HG03575 (cell line): Measurements from ENCODE around the gene CNTN5.

Experiments
- ATAC-seq: cut with Tn5 transposase; IDR thresholded peaks from one replicate; pipeline ENCODE4 v1.9.1; 2021; ENCODE audit not compliant: unreplicated experiment, insufficient number of reproducible peaks, low FRiP score; ENCODE audit errors: extremely low read depth

Gene CNTN5

GRCh38 chr11:99645934-99646333, 625.2 kb downstream of the CNTN5 start:
- no peak for ATAC-seq

- ATAC-seq = no peak
These were observed 649.4 kb downstream of the CNTN5 start for GRCh38 chr11:99670067-99670676.

DNA sequence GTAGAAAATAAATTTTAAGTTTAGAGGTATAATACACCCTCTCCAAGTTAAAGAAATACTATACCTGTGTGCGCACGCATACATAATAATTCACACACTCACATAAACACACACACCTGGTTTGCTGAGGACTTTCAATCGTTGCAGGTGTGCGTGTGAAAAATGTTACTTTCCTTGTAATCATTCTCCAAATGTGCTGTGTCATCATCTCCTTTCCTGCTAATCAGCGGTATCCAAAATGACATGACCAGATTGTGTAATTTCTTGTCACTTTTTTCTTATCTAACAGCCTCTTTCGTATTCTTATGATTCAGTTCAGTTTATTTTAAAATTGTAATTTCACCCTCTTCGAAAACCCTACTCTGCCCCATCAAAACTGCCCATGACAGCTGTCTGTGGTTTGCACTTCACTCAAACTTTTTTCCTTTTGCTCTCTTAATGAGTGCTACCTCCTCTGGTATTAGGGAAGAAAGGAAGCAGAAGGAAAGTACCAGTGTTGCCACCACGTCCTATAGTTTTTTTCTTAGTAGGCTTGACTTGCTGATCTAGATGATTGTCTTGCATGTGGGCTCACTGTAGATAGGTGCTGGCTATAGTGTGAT, 651.2 kb downstream of the CNTN5 start:
- no peak for ATAC-seq

GRCh38 chr11:99676292-99676691, 655.5 kb downstream of the CNTN5 start:
- ATAC-seq = no peak

DNA sequence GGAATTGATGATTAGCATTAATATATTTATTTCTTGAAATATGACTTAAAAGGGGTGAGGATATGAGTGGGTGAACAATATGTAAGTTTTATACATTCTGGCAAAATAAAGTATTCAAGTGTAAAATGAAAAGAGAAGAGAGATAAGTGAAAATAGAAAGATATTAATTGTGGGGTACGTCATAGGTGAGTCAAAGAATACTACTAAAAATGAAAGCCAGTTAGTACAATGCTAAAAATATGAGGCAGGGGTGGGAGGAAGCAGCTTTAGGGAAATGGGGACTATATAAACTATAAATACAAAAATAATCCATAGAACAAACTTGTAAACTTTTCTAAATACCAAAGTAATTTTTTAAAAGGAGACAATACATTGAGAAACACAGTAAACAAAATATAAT, 661.4 kb downstream of the CNTN5 start:
- no peak for ATAC-seq

GRCh38 chr11:99682646-99683045, 661.9 kb downstream of the CNTN5 start:
- ATAC-seq = no peak

DNA sequence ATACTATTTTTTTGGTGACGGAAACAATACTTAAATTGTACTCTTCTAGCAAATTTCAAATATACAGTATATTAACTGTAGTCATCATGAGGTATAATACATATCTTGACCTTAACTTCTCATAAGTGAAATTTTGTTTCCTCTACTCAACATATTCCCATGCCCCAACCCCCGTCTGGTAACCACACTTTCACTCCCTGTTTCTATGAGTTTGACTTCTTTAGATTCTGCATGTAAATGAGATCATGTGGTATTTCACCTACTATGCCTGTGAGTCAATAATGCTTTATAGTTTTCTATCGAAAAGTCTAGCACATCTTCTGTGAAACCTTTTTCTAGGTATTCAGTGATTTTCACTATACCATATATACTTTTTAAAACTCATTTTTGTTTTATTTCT, 663.2 kb downstream of the CNTN5 start:
- no peak for ATAC-seq

GRCh38 chr11:99686838-99687237, 666.1 kb downstream of the CNTN5 start:
- no peak for ATAC-seq

DNA sequence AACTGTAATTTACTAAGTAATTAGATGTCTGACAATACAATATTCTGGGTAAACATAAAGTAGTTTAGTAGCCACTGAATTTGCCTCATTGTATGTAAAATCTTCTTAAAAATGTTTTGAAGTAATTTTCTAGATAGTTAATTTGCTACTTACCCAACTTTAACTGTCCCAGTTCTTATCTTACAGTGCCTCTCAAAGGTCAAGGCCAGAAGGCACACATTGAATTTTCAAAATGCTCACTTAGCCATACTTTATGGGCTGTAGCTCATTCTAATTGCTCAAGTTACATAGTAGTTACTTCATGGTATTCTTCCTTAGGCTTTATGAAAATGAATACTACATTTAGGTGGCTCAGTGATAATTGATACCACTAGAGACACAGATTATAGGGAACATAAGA, 666.6 kb downstream of the CNTN5 start:
- no peak for ATAC-seq

DNA sequence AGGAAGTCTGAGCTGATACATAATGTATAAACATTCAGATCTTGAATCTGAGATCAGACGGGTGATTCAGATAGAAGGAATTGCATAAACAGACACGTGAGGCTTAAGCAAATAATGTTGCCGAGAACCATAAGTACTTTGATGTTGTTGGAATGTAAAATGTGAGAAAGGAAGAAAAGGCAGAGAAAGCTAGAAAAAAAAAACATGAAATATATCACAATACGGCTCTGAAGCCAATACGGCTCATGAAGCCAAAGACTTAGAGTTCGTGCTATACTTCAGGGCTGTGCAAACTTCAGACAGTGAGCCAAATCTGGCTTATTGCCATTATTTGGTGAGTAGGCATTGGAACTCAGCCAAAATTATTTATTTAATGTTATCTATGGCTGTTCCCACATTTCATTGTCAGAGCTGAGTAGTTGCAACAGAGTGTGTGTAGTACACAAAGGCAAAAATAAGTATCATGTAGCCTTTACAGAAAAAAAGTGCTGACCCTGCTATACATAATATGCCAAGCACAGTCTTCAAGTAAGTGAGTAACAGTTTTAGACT, 673.3 kb downstream of the CNTN5 start:
- ATAC-seq = no peak

- ATAC-seq = no peak
These were observed 674.4 kb downstream of the CNTN5 start for GRCh38 chr11:99695106-99695505.

- ATAC-seq = no peak
These were observed 686.1 kb downstream of the CNTN5 start for GRCh38 chr11:99706848-99707247.

- no peak for ATAC-seq
These were observed 688.4 kb downstream of the CNTN5 start for GRCh38 chr11:99708928-99709672.

DNA sequence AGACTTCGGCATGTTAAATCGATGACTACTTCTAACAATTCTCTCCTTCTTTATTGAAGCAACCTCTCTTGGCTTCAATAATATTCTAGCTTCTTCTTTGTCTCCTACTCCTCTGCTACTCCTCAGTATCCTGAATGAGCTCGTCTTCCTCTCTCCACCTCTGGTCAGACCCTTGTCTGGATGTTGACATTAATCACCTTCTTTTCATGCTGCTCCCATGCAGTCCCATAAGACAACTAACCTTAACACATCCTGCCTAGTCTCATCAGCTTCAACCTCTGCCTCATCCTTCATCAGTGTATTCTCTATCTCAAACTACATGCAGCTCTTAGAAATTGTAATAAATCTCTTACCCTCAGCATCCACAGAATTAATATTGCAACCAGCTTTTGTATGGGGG, 695.6 kb downstream of the CNTN5 start:
- ATAC-seq = no peak

DNA sequence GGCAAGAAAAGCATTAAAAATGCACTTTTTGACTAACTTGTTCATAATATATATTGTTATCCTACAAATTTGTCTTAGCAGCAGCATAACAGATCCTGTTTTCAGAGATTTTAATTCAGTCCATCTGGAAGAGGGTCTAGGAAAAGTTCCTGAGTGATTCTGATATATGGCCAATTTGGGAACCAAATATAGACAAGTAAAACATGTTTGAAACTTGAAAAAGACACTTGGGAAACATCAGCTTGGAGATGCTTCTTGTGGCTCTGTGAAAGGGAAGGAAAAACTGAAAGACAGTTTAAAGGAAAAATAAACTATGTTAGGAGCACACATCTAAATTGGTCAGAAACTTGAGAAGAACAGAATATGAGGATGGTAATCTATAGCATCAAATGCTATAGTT, 697.5 kb downstream of the CNTN5 start:
- ATAC-seq = no peak

DNA sequence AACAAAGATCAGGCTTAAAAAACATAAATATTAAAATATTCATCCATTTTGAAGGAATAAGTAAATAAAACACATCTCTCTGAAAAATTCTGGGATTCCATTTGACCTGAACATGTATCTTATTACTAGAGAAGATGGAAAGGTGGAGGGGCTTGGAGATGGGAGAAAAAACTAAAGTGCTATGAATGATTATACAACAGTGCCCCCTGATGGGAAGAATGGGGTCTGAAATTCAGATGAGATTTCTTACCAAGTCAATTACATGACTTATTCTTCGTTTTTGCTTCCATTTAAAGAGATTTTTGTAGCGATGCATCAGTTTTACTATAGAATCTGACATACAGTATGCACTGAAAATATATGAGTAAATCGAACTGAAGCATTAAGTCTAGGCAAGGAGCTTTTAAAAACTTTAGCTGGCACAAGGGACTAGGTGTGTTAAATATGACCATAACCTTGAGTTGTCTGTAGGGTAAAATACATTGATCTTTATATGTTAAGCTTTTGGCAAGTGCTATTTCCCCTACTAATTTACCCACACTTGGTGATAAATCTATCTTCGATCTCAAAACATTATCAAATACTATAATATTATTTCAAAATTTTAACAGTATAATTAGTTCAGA, 718.8 kb downstream of the CNTN5 start:
- ATAC-seq = no peak

DNA sequence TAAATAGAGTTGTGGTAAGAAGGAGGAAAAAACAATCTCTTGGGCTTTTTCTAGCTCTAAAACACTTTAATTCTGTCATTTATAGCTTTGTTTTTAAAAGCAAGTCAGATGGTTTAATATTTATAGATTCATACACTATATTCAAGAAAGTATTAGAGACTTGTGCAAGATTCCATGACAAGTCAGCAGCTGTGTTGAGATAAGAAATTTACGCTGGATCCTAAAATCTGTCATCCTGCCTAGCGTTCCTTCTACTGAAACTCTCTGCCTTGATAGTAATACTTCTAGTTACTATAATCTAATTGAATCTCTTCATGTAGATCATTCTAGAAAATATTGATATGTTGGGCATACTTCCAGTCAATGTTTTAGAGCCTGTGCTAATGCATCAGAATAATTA, 721.8 kb downstream of the CNTN5 start:
- ATAC-seq = no peak

DNA sequence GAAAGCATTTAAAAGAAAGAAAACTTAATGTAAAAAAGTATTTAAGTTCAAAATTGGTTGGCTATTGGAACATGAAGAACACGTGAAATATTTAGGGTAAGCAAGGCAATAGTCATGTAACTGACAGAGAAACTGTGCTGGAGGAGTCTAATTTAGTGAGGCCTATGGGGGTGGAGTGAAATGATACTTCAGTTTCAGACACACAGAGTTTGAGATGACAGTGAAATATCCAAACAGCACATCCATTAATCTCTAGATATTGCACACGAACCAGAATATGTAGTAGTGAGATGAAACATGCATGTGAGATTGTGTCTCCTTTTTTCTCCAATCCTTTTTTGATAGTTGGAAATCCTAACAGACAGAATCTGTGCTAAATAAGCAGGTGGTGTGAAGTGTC, 739.0 kb downstream of the CNTN5 start:
- no peak for ATAC-seq

GRCh38 chr11:99766811-99767210, 746.1 kb downstream of the CNTN5 start:
- no peak for ATAC-seq

DNA sequence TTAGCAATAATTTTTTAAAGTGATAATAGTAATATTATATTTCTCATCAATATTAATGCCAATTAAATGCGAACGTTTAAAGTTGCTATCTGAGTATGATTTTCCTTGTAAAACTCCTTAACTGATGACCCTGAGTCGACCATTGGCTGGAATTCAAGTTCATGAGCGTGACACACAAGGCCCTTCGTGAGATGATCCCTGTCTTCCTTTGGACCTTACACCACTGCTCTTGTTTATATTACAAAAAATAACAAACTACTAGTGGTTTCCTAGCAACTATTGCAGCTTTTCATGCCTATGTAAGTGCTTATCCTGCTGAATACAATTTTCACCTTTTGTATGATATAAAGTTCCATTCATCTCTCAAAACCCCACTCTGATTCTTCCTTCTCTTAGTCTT, 752.9 kb downstream of the CNTN5 start:
- no peak for ATAC-seq
